Stimulated activated naive CD4-positive, alpha-beta T cell treated with Interleukin-2 at 50 U/mL for 16 hours (primary cell): Measurements from ENCODE around the gene PCDHGA7.
"Not testable (repeated sequence)": the region's sequence is repeated elsewhere in the genome, so short reads cannot be mapped to it uniquely, and the experiment has no call there.

ENCODE experiments used
- DNase-seq: peaks from one replicate; lab custom pipeline; 2025; lab: John Stamatoyannopoulos, UW

PCDHGA7 gene

DNA sequence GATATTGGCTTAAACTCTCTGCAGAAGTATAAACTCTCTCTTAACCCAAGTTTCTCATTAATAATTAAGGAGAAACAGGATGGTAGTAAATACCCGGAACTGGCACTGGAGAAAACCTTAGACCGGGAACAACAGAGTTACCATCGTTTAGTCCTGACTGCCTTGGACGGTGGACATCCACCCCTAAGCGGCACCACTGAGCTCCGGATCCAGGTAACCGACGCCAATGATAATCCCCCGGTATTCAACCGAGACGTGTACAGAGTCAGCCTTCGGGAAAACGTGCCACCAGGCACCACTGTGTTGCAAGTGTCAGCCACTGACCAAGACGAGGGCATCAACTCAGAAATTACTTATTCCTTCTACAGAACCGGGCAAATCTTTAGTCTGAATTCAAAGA lies 16.1 kb downstream of the PCDHGA7 start:
- DNase-seq, result no peak

DNA sequence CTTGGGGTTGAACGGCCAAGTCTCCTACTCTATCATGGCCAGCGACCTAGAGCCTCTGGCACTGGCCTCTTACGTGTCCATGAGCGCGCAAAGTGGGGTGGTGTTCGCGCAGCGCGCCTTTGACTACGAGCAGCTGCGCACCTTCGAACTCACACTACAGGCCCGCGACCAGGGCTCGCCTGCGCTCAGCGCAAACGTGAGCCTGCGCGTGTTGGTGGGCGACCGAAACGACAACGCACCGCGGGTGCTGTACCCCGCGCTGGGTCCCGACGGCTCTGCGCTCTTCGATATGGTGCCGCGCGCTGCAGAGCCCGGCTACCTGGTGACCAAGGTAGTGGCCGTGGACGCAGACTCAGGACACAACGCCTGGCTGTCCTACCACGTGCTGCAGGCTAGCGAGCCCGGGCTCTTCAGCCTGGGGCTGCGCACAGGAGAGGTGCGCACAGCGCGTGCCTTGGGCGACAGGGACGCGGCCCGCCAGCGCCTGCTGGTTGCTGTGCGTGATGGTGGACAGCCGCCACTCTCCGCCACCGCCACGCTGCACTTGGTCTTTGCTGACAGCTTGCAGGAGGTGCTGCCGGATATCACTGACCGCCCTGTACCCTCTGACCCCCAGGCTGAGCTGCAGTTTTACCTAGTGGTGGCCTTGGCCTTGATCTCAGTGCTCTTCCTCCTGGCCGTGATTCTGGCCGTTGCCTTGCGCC lies 17.2 kb downstream of the PCDHGA7 start:
- no peak for DNase-seq

DNA sequence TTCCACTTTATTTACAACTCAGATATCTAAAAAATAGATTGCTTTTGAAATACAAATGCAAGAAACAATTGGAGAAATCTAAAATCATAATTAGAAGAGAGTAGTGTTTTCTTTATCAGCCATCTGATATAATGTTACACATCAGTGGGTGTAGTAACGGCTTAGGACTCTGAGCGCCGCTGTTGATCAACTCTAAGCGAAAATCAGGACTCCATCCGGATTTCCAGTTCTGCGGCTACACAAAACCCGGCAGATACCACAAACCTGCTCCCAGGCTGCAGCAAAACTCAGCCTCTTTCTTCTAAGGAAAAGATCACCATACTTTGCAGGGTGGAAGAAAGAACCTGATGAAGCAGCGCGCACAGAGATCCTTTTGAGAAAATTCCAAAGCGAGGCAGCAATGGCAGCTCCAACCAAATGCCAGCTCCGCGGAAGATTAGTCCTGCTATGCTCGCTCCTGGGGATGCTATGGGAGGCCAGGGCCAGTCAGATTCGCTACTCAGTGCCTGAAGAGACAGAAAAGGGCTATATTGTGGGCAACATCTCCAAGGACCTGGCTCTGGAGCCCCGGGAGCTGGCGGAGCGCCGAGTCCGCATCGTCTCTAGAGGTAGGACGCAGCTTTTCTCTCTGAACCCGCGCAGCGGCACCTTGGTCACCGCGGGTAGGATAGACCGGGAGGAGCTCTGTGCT lies 20.2 kb downstream of the PCDHGA7 start, which contains the start of gene PCDHGA9:
PCDHGA9 (plus strand) TSS at position 226 of the 691 bp plus-strand sequence; CDS start at position 401, 175 bp downstream.
- DNase-seq, result no peak

DNA sequence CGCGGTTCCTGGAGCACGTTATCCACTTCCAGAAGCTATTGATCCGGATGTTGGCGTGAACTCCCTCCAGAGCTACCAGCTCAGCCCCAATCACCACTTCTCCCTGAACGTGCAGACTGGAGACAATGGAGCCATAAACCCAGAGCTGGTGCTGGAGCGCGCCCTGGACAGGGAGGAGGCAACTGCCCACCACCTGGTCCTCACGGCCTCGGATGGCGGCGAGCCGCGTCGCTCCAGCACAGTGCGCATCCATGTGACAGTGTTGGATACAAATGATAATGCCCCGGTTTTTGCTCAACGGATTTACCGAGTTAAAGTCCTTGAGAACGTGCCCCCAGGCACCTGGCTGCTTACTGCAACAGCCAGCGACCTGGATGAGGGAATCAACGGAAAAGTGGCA lies 20.8 kb downstream of the PCDHGA7 start:
- no peak for DNase-seq

DNA sequence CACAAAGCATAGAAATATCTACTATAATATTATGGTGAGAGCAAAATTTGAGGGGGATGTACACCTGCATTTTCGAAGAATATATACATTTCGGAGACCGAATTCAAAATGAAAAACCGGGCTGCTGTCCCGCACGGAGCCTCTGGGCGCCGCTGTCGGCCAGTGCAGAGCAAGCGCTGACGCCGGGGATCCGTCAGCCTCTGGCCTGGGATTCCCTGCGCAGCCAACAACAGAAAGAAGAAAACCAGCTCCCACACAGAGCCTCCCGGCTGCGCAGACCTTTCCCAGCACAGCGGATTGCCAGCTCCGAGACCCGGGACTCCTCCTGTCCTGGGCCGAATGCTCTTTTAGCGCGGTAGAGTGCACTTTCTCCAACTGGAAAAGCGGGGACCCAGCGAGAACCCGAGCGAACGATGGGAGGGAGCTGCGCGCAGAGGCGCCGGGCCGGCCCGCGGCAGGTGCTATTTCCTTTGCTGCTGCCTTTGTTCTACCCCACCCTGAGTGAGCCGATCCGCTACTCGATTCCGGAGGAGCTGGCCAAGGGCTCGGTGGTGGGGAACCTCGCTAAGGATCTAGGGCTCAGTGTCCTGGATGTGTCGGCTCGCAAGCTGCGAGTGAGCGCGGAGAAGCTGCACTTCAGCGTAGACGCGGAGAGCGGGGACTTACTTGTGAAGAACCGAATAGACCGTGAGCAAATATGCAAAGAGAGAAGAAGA lies 25.4 kb downstream of the PCDHGA7 start, which contains the start of gene PCDHGB6:
PCDHGB6 (plus strand) TSS at position 232 of the 716 bp plus-strand sequence; CDS start at position 414, 182 bp downstream.
- peak; percentile 8 for DNase-seq

DNA sequence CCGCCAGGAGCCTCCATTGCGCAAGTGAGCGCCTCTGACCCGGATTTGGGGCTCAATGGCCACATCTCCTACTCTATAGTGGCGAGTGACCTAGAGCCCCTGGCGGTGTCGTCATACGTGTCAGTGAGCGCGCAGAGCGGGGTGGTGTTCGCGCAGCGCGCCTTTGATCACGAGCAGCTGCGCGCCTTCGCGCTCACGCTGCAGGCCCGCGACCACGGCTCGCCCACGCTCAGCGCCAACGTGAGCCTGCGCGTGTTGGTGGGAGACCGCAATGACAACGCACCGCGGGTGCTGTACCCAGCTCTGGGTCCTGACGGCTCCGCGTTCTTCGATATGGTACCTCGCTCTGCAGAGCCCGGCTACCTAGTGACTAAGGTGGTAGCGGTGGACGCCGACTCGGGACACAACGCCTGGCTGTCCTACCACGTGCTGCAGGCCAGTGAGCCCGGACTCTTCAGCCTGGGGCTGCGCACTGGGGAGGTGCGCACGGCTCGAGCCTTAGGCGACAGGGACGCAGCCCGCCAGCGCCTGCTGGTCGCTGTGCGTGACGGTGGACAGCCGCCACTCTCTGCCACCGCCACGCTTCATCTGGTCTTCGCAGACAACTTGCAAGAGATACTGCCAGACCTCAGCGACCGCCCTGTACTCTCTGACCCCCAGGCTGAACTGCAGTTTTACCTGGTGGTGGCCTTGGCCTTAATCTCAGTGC lies 27.2 kb downstream of the PCDHGA7 start:
- DNase-seq, result no peak

DNA sequence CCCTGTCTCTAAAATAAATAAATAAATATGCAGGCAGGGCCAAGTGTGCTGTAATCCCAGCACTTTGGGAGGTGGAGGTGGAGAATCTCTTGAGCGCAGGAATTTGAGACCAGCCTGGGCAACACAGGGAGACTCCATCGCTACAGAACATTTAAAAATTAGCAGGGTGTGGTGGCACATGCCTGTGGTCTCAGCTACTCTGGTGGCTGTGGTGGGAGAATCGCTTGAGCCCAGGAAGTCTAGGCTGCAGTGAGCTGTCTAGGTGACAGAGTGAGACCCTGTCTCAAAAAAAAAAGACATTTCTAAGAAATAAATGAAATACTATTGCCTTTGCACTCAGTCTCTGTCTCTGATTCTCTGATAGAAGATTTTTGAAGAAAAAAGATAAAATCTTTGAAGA lies 29.0 kb downstream of the PCDHGA7 start:
- no peak for DNase-seq

DNA sequence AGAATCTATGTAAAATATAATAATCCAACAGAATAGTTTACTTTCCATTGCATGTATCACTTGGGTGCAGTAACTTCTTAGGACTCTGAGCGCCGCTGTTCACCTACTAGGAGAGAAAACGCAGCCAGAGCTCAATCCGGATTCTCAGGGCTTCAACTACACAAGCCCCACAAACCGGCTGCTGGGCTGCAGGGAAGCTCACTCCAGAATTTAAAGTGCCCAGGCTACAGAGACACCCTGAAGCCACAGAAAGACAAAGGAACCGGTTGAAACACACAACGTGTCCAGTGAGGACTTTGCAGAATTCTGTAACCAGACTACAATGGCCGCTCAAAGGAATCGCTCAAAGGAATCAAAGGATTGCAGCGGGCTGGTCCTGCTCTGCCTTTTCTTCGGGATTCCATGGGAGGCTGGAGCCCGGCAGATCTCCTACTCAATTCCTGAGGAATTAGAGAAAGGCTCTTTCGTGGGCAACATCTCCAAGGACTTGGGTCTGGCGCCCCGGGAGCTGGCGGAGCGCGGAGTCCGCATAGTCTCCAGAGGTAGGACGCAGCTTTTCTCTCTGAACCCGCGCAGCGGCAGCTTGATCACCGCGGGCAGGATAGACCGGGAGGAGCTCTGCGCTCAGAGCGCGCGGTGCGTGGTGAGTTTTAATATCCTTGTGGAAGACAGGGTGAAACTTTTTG lies 30.5 kb downstream of the PCDHGA7 start, which contains the start of gene PCDHGA10:
PCDHGA10 (plus strand) TSS at position 134 of the 686 bp plus-strand sequence; CDS start at position 323, 189 bp downstream.
- peak; percentile 52 for DNase-seq

DNA sequence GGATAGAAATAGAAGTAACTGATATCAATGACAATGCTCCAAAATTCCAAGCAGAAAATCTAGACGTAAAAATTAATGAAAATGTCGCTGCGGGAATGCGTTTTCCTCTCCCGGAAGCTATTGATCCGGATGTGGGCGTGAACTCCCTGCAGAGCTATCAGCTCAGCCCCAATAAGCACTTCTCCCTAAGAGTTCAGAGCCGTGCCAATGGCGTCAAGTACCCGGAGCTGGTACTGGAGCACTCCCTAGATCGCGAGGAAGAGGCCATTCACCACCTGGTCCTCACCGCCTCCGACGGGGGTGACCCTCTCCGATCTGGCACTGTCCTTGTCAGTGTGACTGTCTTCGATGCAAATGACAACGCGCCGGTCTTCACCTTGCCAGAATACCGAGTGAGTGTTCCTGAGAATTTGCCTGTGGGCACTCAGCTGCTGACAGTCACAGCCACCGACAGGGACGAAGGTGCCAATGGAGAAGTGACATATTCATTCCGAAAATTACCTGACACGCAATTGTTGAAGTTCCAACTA lies 31.1 kb downstream of the PCDHGA7 start:
- DNase-seq, result no peak

DNA sequence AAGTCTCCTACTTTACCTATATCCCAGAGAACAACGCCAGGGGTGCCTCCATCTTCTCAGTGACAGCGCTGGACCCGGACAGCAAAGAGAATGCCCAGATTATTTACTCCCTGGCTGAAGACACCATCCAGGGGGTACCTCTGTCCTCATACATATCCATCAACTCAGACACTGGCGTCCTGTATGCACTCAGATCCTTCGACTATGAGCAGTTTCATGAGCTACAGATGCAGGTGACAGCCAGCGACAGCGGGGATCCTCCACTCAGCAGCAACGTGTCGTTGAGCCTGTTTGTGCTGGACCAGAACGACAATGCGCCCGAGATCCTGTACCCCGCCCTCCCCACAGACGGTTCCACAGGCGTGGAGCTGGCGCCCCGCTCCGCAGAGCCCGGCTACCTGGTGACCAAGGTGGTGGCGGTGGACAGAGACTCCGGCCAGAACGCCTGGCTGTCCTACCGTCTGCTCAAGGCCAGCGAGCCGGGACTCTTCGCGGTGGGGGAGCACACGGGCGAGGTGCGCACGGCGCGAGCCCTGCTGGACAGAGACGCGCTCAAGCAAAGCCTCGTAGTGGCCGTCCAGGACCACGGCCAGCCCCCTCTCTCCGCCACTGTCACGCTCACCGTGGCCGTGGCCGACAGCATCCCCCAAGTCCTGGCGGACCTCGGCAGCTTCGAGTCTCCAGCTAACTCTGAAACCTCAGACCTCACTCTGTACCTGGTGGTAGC lies 32.2 kb downstream of the PCDHGA7 start:
- not testable (repeated sequence) for DNase-seq

DNA sequence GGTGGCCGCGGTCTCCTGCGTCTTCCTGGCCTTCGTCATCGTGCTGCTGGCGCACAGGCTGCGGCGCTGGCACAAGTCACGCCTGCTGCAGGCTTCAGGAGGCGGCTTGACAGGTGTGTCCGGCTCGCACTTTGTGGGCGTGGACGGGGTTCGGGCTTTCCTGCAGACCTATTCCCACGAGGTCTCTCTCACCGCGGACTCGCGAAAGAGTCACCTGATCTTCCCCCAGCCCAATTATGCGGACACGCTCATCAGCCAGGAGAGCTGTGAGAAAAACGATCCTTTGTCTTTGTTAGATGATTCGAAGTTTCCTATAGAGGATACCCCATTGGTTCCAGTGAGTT lies 32.7 kb downstream of the PCDHGA7 start:
- DNase-seq, result not testable (repeated sequence)

DNA sequence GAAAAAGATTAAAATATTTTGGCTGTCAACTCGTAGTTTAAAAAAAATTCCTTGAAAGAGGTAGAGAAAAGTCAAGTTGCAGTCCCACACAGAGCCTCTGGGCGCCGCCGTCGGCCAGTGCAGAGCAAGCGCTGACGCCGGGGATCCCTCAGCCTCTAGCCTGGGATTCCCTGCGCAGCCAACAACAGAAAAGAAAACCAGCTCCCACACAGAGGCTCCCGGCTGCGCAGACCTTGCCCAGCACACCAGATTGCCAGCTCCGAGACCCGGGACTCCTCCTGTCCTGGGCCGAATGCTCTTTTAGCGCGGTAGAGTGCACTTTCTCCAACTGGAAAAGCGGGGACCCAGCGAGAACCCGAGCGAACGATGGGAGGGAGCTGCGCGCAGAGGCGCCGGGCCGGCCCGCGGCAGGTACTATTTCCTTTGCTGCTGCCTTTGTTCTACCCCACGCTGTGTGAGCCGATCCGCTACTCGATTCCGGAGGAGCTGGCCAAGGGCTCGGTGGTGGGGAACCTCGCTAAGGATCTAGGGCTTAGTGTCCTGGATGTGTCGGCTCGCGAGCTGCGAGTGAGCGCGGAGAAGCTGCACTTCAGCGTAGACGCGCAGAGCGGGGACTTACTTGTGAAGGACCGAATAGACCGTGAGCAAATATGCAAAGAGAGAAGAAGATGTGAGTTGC lies 35.1 kb downstream of the PCDHGA7 start, which contains the start of gene PCDHGB7:
PCDHGB7 (plus strand) TSS at position 184 of the 679 bp plus-strand sequence; CDS start at position 367, 183 bp downstream.
- DNase-seq, result peak; percentile 30

DNA sequence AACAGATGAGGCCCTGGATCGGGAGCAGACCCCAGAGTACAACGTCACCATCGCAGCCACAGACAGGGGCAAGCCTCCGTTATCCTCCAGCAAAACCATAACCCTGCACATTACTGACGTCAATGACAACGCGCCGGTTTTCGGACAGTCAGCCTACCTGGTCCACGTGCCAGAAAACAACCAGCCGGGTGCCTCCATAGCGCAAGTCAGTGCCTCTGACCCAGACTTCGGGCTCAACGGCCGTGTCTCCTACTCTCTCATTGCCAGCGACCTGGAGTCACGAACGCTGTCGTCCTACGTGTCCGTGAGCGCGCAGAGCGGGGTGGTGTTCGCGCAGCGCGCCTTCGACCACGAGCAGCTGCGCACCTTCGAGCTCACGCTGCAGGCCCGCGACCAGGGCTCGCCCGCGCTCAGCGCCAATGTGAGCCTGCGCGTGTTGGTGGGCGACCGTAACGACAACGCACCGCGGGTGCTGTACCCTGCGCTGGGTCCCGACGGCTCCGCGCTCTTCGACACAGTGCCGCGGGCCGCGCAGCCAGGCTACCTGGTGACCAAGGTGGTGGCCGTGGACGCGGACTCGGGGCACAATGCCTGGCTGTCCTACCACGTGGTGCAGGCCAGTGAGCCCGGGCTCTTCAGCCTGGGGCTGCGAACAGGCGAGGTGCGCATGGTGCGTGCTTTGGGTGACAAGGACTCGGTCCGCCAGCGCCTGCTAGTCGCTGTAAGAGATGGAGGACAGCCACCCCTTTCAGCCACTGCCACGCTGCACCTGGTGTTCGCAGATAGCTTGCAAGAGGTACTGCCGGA lies 36.7 kb downstream of the PCDHGA7 start:
- no peak for DNase-seq

DNA sequence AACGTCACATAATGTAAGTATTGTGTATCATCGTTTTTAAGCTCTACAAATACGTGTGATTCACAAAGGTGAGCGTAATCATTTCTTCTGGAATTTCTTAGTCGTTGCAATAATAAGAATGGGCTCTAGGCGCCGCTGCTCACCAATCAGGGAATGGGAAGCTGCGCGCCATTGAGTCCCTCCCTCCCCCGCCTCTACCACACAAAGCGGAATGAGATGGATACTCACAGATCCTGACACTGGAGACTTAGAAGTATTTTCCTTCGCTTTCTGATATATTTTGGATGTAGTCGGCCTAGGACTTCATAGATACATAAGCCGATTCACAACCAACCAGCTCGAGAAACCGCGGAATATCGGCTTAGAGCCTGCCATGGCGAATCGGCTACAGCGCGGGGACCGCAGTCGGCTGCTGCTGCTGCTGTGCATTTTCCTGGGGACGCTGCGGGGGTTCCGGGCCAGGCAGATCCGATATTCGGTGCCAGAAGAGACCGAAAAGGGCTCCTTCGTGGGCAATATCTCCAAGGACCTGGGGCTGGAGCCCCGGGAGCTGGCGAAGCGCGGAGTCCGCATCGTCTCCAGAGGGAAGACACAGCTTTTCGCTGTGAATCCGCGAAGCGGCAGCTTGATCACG lies 38.4 kb downstream of the PCDHGA7 start, which contains the start of gene PCDHGA11:
PCDHGA11 (plus strand) TSS at position 197 of the 634 bp plus-strand sequence; CDS start at position 374, 177 bp downstream.
- DNase-seq, result peak; percentile 15

DNA sequence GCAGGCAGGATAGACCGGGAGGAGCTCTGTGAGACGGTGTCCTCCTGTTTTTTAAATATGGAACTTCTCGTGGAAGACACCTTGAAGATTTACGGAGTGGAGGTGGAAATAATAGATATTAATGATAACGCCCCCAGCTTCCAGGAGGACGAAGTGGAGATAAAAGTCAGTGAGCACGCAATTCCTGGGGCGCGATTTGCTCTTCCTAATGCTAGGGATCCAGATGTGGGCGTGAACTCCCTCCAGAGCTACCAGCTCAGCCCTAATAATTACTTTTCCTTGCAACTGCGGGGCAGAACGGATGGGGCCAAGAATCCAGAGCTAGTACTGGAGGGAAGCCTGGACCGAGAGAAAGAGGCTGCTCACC lies 38.9 kb downstream of the PCDHGA7 start:
- no peak for DNase-seq

DNA sequence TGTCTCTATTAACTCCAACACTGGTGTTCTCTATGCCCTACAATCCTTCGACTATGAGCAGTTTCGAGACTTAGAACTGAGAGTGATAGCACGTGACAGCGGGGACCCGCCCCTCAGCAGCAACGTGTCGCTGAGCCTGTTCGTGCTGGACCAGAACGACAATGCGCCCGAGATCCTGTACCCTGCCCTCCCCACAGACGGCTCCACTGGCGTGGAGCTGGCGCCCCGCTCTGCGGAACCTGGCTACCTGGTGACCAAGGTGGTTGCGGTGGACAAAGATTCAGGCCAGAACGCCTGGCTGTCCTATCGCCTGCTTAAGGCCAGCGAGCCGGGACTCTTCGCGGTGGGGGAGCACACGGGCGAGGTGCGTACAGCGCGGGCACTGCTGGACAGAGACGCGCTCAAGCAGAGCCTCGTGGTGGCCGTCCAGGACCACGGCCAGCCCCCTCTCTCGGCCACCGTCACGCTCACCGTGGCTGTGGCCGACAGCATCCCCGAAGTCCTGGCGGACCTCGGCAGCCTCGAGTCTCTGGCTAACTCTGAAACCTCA lies 40.3 kb downstream of the PCDHGA7 start:
- DNase-seq, result no peak

DNA sequence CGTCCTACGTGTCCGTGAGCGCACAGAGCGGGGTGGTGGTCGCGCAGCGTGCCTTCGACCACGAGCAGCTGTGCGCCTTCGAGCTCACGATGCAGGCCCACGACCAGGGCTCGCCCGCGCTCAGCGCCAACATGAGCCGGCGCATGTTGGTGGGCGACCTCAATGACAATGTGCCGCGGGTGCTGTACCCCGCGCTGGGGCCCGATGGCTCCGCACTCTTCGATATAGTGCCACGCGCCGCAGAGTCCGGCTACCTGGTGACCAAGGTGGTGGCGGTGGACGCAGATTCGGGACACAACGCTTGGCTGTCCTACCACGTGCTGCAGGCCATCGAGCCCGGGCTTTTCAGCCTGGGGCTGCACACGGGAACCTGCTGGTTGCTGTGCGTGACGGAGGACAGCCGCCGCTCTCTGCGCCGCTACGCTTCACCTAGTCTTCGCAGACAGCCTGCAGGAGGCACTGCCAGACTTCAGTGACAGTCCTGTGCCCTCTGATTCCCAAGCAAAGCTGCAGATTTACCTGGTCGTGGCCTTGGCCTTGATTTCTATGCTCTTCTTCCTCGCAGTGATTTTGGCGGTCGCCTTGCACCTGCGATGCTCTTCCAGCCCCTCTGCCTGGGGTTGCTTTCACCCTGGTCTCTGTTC lies 45.4 kb downstream of the PCDHGA7 start:
- DNase-seq, result no peak
